Measurements from ENCODE around the gene SPATA13. TPM values are rescaled to one million over a fixed set of nuclear protein-coding genes. Genes with fewer than 3 reads are reported as not detected.

Gene SPATA13
- total RNA-seq, 1 experiment from 2014 or later: 14.1 TPM

- Histone ChIP-seq H3K4me2 (ENCODE audit: insufficient read depth, insufficient read length, low read length) (no peak overlapping the region), H4K20me1 (ENCODE audit: control insufficient read depth, insufficient read depth, insufficient read length) (no peaks in the 10 kb centered on the region), H4K8ac (replicated peaks; ENCODE audit: insufficient read length, low read depth, low read length) (no peak overlapping the region), H3K18ac (ENCODE audit: insufficient read length, low read depth, low read length) (no peak overlapping the region), H3T11ph (ENCODE audit: low read length) (no peak overlapping the region), H2AFZ (ENCODE audit: low read length) (no peak overlapping the region), H3K9ac (ENCODE audit: extremely low read depth, insufficient read length, low read length) (no peak overlapping the region), H3K9me3 (ENCODE audit: control insufficient read depth, low read depth, low read length) (no peaks in the 10 kb centered on the region), H3K4me1 (ENCODE audit: insufficient read depth, low read length) (no peaks in the 10 kb centered on the region), H2AK5ac (ENCODE audit: insufficient read length, low read length) (no peak overlapping the region), H3K4ac (ENCODE audit: low read depth, low read length) (no peak overlapping the region), H2BK15ac (ENCODE audit: low read depth, low read length) (no peak overlapping the region), H3K27me3 (ENCODE audit: insufficient read depth, low read length) (no peaks in the 10 kb centered on the region), H4K5ac (ENCODE audit: insufficient read length, low read depth, low read length) (no peak overlapping the region), H3K27ac (ENCODE audit: insufficient read length, low read depth, low read length) (no peak overlapping the region), H4K91ac (ENCODE audit: insufficient read length, low read depth, low read length) (no peak overlapping the region), H2BK12ac (ENCODE audit: insufficient read length, low read depth, low read length) (no peak overlapping the region), H3K79me2 (ENCODE audit: insufficient read depth, low read length) (no peaks in the 10 kb centered on the region), H3K56ac (ENCODE audit: insufficient read length, low read depth, low read length) (no peak overlapping the region), H3K23me2 (ENCODE audit: insufficient read length, low read depth, low read length, poor library complexity, severe bottlenecking) (no peaks in the 10 kb centered on the region), H2BK120ac (ENCODE audit: low read depth, low read length, poor library complexity, severe bottlenecking) (no peak overlapping the region), H2BK20ac (ENCODE audit: low read depth, low read length, poor library complexity, severe bottlenecking) (no peak overlapping the region), H3K23ac (ENCODE audit: insufficient read length, low read depth, low read length) (no peak overlapping the region), H3K14ac (ENCODE audit: insufficient read depth, low read length) (no peak overlapping the region), H3K79me1 (ENCODE audit: insufficient read depth, low read depth, low read length, poor library complexity, severe bottlenecking) (no peaks in the 10 kb centered on the region), H2BK5ac (ENCODE audit: insufficient read length, low read length) (no peak overlapping the region)
- WGBS (ENCODE audit: extremely low coverage, insufficient read length, low lambda C conversion rate): no CpG with 5 or more reads among the region's 26 CpGs
- no peak overlapping the region for H3K4me3 Mint-ChIP-seq
- peaks cover 6 to 27% of the 10 kb centered on the region in 2 experiments; a peak in 4 of 5 replicates for H3K9me3 Mint-ChIP-seq
- H3K4me1 Mint-ChIP-seq: no peaks in the 10 kb centered on the region
- DNase-seq: no peak
- H3K27me3 Mint-ChIP-seq (ENCODE audit: low read depth): no peaks in the 10 kb centered on the region; the same call in none of the 2 replicates
- H3K27ac Mint-ChIP-seq: no peak overlapping the region
- no peaks in the 10 kb centered on the region; a peak in 1 of 7 replicates for H3K36me3 Mint-ChIP-seq (ENCODE audit: insufficient read depth in 1 of 3, low read depth in 3 of 3)
- TF ChIP-seq CTCF (conservative IDR thresholded peaks at IDR 0.05): no peak
Observed at GRCh38 chr13:24340608-24340955, 180.1 kb downstream of the SPATA13 start.

Data from H9 (cell line).